Endometrial microvascular endothelial cells (primary cell): ENCODE measurements around the gene PRKCB. TPM values are rescaled to one million over a fixed set of nuclear protein-coding genes. Genes with fewer than 3 reads are reported as not detected.
"Not testable (repeated sequence)": the region's sequence is repeated elsewhere in the genome, so short reads cannot be mapped to it uniquely, and the experiment has no call there.

Experiments used
- in situ Hi-C: cut with HindIII; loops from 2 replicates; pipeline ENCODE4 v1.10.0; 2017; ENCODE audit warnings: low sequenced_read_pairs, low pct_unique_long_range_greater_than_20kb; ENCODE audit errors: inconsistent ontology term
- total RNA-seq: library from RNA; depleted of rRNA; stranded (reverse); fragments of >200 nt; gene quantifications from one replicate; pipeline ENCODE4 v1.2.3, GENCODE V29; 2015; ENCODE audit errors: inconsistent ontology term

The PRKCB gene
- total RNA-seq, 1 donor from 2014 or later, result not detected

- in situ Hi-C loops, result no loop called here
Observed at GRCh38 chr16:23922406-23922805, 86.6 kb downstream of the PRKCB start.

- in situ Hi-C loops, result no loop called here
Observed at GRCh38 chr16:23924128-23924527, 88.3 kb downstream of the PRKCB start.

GRCh38 chr16:23927796-23928195, 92.0 kb downstream of the PRKCB start:
- in situ Hi-C loops, result no loop called here

- in situ Hi-C loops, result no loop called here
Observed at GRCh38 chr16:23929237-23929636, 93.5 kb downstream of the PRKCB start.

- in situ Hi-C loops, result no loop called here
Observed at GRCh38 chr16:23929856-23930255, 94.1 kb downstream of the PRKCB start.

- in situ Hi-C loops, result no loop called here
Observed at GRCh38 chr16:23930791-23931190, 95.0 kb downstream of the PRKCB start.

- in situ Hi-C loops, result no loop called here
Observed at GRCh38 chr16:23931199-23931598, 95.4 kb downstream of the PRKCB start.

GRCh38 chr16:23933650-23934049, 97.9 kb downstream of the PRKCB start:
- in situ Hi-C loops, result not testable (repeated sequence)

- in situ Hi-C loops, result no loop called here
Observed at GRCh38 chr16:23934610-23935236, 98.9 kb downstream of the PRKCB start.

- in situ Hi-C loops, result no loop called here
Observed at GRCh38 chr16:23940111-23940510, 104.3 kb downstream of the PRKCB start.

- in situ Hi-C loops, result no loop called here
Observed at GRCh38 chr16:23941025-23941424, 105.2 kb downstream of the PRKCB start.

- in situ Hi-C loops, result no loop called here
Observed at GRCh38 chr16:23941963-23942564, 106.3 kb downstream of the PRKCB start.

GRCh38 chr16:23943604-23944003, 107.8 kb downstream of the PRKCB start:
- in situ Hi-C loops, result no loop called here

- in situ Hi-C loops, result no loop called here
Observed at GRCh38 chr16:23944381-23944780, 108.6 kb downstream of the PRKCB start.

- in situ Hi-C loops, result no loop called here
Observed at GRCh38 chr16:23945243-23945642, 109.5 kb downstream of the PRKCB start.

- in situ Hi-C loops, result no loop called here
Observed at GRCh38 chr16:23947838-23948237, 112.1 kb downstream of the PRKCB start.

GRCh38 chr16:23948949-23949411, 113.2 kb downstream of the PRKCB start:
- in situ Hi-C loops, result no loop called here

- in situ Hi-C loops, result no loop called here
Observed at GRCh38 chr16:23949630-23950290, 114.0 kb downstream of the PRKCB start.

- in situ Hi-C loops, result no loop called here
Observed at GRCh38 chr16:23950291-23950894, 114.6 kb downstream of the PRKCB start.

- in situ Hi-C loops, result no loop called here
Observed at GRCh38 chr16:23950898-23951297, 115.1 kb downstream of the PRKCB start.
